ENCODE results near the gene MOCS3. TPM values are rescaled to one million over a fixed set of nuclear protein-coding genes. Genes with fewer than 3 reads are reported as not detected.

MOCS3 gene
- total RNA-seq, 1 experiment from 2014 or later = 6.0 TPM

- DNase-seq (ENCODE audit: low spot score) (no peak), ATAC-seq (no peak)
- Mint-ChIP-seq H3K36me3 (peaks cover 49% of the 10 kb centered on the region), H3K4me1 (peaks cover 23% of the 10 kb centered on the region), H3K27me3 (ENCODE audit: low read depth) (no peaks in the 10 kb centered on the region), H3K9me3 (no peaks in the 10 kb centered on the region), H3K4me3 (no peak overlapping the region), H3K27ac (peak overlapping the region; percentile 57; the same call in 1 of the 2 replicates)
- ChIA-PET POLR2A (no interaction called here), CTCF (interaction anchor here (7.6 kb wide), 1 partner anchor 140 kb away, joined by 127 read pairs; the partner anchor contains the start of gene BCAS4)
- TF ChIP-seq CREM (CRISPR knock-in tag; IDR thresholded peaks at IDR 0.05) (no peak), TEAD1 (CRISPR knock-in tag; IDR thresholded peaks at IDR 0.05) (no peak)
These were observed 25.0 kb upstream of the MOCS3 start for GRCh38 chr20:50933589-50933988.

- no peaks in the 10 kb centered on the region for H3K4me1 Mint-ChIP-seq
- ChIA-PET POLR2A (no interaction called here), CTCF (no interaction called here)
- no peak for TF ChIP-seq ELF4 (CRISPR knock-in tag; IDR thresholded peaks at IDR 0.05; ENCODE audit: low read depth)
- no peak for TF ChIP-seq ZBTB21 (CRISPR knock-in tag; IDR thresholded peaks at IDR 0.05; ENCODE audit: borderline replicate concordance)
- no peak for TF ChIP-seq TP53 (CRISPR knock-in tag; IDR thresholded peaks at IDR 0.05)
- H3K27ac Mint-ChIP-seq = no peak overlapping the region
- no peak for ATAC-seq
- no peaks in the 10 kb centered on the region for H3K27me3 Mint-ChIP-seq (ENCODE audit: low read depth)
- no peaks in the 10 kb centered on the region for H3K9me3 Mint-ChIP-seq
- DNase-seq (ENCODE audit: low spot score) = no peak
- H3K4me3 Mint-ChIP-seq = no peak overlapping the region
- H3K36me3 Mint-ChIP-seq = peaks cover 63% of the 10 kb centered on the region
These were observed 15.5 kb upstream of the MOCS3 start for GRCh38 chr20:50943069-50943468.

- Mint-ChIP-seq H3K27me3 (ENCODE audit: low read depth) (no peaks in the 10 kb centered on the region), H3K36me3 (peaks cover 73% of the 10 kb centered on the region), H3K4me3 (no peak overlapping the region), H3K9me3 (no peaks in the 10 kb centered on the region), H3K27ac (no peak overlapping the region), H3K4me1 (no peaks in the 10 kb centered on the region)
- DNase-seq (ENCODE audit: low spot score) (no peak), ATAC-seq (no peak)
- CTCF ChIA-PET = no interaction called here
- TF ChIP-seq NFE2L1 (CRISPR knock-in tag; IDR thresholded peaks at IDR 0.05) = no peak
- no peak for TF ChIP-seq E2F4 (CRISPR knock-in tag; IDR thresholded peaks at IDR 0.05; ENCODE audit: borderline replicate concordance, low read depth)
- no peak for TF ChIP-seq STAT6 (CRISPR knock-in tag; conservative IDR thresholded peaks at IDR 0.05; ENCODE audit: low read depth)
- POLR2A ChIA-PET = no interaction called here
These were observed 10.4 kb upstream of the MOCS3 start for GRCh38 chr20:50948132-50948785.

DNA sequence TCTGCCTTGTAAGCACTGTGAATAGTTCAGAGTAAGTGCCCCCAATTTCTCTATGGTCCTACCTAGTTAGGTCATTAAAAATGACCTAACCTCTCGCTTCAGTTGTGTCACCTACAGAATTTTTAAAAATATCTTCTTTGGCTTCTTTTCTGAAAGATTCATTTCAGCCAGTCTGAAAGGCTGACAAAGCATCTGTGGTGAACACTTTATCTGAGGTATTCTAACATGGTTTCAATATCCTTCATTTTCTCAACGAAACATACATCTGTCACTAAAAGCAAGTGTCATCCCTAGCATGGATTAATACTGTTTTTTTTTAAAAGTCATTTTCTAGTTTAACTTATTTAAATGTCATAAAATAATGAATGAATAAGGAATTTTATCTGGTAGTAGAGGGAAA, 5.4 kb upstream of the MOCS3 start:
- Mint-ChIP-seq H3K9me3 (no peaks in the 10 kb centered on the region), H3K4me3 (no peak overlapping the region), H3K27me3 (ENCODE audit: low read depth) (no peaks in the 10 kb centered on the region), H3K36me3 (peaks cover 48% of the 10 kb centered on the region), H3K27ac (no peak overlapping the region), H3K4me1 (peaks cover 16% of the 10 kb centered on the region)
- ChIA-PET POLR2A (no interaction called here), CTCF (no interaction called here)
- no peak for TF ChIP-seq CREM (CRISPR knock-in tag; IDR thresholded peaks at IDR 0.05)
- no peak for TF ChIP-seq GRHL2 (CRISPR knock-in tag; IDR thresholded peaks at IDR 0.05; ENCODE audit: insufficient replicate concordance, severe bottlenecking)
- no peak for TF ChIP-seq ERG (CRISPR knock-in tag; IDR thresholded peaks at IDR 0.05)
- TF ChIP-seq, protein P1, sequence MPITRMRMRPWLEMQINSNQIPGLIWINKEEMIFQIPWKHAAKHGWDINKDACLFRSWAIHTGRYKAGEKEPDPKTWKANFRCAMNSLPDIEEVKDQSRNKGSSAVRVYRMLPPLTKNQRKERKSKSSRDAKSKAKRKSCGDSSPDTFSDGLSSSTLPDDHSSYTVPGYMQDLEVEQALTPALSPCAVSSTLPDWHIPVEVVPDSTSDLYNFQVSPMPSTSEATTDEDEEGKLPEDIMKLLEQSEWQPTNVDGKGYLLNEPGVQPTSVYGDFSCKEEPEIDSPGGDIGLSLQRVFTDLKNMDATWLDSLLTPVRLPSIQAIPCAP (CRISPR knock-in tag; IDR thresholded peaks at IDR 0.05) = no peak
- ATAC-seq = no peak
- DNase-seq (ENCODE audit: low spot score) = no peak

Data from WTC11 (cell line).